WI38 (cell line): Measurements from ENCODE around the gene GBP5.

Source experiments
- H3K4me3 ChIP-seq: 2 replicates; pipeline ENCODE4 v1.5.1; 2011; ENCODE audit warnings: low read depth, mild to moderate bottlenecking, control low read depth, low read length
- TF ChIP-seq, protein P1 (sequence below): IDR thresholded peaks from 2 replicates; pipeline ENCODE4 v1.5.1; 2012; ENCODE audit warnings: low read depth, mild to moderate bottlenecking, control low read depth, low read length

Gene GBP5

DNA sequence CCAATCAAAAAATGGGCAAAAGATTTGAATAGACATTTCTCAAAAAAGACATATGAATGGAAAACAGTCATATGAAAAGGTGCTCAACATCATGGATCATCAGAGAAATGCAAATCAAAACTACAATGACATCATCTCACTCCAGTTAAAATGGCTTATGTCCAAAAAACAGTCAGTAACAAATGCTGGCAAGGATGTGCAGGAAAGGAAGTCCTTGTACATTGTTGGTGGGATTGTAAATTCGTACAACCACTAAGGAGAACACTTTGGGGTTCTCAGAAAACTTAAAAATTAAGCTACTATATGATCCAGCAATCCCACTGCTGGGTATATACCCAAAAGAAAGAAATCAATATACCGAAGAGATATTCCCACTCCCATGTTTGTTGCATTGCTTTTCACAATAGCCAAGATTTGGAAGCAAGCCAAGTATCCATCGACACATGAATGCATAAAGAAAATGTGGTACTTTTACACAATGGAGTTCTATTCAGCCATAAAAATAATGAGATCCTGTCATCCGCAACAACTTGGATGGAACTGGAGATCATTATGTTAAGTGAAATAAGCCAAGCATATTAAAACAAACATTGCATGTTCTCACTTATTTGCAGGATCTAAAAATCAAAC is 17.9 kb downstream of the GBP5 start:
- no peak overlapping the region for H3K4me3 ChIP-seq
- TF ChIP-seq, protein P1, sequence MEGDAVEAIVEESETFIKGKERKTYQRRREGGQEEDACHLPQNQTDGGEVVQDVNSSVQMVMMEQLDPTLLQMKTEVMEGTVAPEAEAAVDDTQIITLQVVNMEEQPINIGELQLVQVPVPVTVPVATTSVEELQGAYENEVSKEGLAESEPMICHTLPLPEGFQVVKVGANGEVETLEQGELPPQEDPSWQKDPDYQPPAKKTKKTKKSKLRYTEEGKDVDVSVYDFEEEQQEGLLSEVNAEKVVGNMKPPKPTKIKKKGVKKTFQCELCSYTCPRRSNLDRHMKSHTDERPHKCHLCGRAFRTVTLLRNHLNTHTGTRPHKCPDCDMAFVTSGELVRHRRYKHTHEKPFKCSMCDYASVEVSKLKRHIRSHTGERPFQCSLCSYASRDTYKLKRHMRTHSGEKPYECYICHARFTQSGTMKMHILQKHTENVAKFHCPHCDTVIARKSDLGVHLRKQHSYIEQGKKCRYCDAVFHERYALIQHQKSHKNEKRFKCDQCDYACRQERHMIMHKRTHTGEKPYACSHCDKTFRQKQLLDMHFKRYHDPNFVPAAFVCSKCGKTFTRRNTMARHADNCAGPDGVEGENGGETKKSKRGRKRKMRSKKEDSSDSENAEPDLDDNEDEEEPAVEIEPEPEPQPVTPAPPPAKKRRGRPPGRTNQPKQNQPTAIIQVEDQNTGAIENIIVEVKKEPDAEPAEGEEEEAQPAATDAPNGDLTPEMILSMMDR, result no peak

DNA sequence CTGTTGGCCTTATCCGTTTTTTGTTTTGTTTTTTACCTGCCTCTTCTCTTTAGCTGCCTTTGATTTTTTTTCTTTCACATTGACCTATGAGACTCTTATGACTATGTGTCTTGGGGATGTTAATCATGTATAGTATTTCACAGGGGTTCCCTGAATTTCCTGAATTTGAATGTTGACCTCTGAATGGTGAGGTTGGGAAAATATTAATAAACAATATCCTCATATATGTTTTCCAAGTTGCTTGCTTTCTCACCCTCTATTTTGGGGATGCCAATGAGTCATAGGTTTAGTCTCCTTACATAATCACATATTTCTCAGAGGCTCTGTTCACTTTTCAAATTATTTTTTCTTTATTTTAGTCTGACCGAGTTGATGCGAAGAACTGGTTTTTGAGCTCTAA is 29.6 kb downstream of the GBP5 start:
- TF ChIP-seq, protein P1, result no peak
- H3K4me3 ChIP-seq, result no peak overlapping the region
